CD4-positive, alpha-beta T cell treated with Interferon gamma for 1 hour (primary cell): ENCODE measurements around the gene CDC34.

Experiments
- DNase-seq: peaks from one replicate; pipeline ENCODE4 v3.0.0-alpha.2; 2020

Gene CDC34

DNA sequence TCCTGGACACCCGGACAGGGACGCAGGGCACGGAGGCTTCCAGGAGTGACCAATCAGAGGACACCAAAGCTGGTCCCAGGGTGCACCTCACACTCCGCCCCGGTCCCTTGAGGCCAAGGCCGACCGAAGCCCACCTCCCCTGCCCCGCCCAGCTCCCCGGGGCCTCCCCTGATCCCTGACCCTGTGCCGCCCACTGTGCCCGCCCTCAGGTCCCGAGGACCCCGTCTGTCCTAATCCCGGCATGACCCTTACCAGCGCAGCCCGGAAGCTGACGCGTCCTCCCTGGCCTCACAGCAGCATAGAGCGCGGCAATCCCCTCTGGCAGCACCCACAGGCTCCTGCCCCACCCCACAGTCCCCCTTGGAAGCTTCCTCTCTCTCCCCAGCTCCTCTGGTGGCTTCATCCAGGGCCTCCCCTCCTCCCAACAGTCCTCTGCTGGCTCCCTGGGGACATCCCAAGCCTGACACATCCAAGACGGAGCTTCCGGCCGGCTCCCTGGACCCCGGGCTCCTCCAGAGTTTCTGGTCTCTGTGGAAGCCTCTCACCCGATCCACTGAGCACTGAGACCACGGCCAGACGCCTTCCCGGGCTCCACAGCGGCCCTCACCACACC, 7.4 kb upstream of the CDC34 start:
- DNase-seq: no peak

DNA sequence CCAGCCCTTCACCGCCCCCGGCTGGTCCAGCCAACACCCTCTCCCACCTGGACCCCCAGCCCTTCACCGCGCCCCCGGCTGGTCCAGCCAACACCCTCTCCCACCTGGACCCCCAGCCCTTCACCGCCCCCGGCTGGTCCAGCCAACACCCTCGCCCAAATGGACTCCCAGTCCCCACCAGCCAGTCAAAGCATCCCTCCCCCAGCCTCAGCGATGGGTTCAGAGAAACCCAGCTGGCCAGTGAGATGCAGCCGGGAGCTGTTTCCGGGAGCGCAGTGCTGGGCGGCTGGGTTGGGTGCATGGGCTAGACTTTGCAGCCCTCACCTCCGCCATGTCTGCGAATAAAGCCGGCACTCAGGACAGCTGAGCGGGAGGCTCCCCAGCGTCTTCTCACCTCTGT, 6.5 kb upstream of the CDC34 start:
- no peak for DNase-seq

DNA sequence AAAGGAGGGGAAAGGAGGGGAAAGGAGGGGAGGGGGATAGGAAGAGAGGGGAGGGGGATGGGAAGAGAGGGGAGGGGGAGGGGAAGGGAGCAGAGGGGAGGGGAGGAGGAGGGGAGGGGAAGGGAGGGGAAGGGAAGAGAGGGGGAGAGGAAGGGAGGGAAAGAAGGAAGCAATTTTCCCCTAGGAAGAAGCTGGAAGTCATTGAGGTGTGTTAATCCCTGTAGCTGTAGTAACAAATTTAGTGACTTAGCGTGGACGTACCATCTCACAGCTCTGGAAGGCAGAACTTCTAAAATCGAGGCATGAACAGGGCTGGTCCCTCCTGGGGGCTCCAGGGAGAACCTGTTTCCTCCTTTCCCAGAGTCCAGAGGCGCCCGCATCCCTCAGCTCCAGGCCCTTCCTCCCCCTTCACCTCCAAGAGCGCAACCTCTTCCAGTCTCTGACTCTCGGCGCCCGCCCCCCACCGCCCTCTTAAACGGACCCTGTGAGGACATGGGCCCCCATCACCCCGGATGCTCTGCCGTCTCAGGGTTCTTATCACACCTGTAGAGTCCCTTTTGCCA, 5.6 kb upstream of the CDC34 start:
- no peak for DNase-seq

DNA sequence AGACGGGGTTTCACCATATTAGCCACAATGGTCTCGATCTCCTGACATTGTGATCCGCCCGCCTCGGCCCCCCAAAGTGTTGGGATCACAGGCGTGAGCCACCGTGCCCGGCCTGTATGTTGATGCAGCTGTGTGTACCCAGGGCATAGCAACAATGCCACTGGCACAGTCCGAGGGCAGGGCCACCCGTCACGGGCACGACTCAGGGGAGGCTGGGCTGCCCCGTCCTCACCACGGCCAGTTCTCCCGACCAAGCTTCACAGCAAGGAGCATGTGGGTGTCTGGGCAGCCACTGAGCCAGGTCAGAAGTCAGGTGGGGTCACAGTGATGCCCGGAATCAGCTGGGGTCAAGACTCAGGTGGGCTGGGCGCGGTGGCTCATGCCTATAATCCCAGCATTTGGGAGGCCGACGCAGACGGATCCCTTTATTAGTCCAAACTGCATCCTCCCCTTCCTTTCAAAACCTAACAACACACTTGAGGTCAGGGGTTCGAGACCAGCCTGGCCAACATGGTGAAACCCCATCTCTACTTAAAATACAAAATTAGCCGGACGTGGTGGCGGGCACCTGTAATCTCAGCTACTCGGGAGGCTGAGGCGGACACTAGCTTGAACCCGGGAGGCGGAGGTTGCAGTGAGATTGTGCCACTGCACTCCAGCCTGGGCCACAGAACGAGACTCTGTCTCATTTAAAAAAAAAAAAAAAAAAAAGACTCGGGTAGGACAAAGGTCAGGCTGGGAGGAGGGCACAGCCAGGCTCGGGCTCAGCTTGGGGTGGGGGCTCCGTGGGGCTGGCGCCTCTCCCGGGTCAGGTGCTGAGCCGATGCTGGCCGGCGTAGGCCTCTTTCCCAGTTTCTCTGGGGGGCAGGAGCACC, 1.2 kb upstream of the CDC34 start:
- DNase-seq: no peak

DNA sequence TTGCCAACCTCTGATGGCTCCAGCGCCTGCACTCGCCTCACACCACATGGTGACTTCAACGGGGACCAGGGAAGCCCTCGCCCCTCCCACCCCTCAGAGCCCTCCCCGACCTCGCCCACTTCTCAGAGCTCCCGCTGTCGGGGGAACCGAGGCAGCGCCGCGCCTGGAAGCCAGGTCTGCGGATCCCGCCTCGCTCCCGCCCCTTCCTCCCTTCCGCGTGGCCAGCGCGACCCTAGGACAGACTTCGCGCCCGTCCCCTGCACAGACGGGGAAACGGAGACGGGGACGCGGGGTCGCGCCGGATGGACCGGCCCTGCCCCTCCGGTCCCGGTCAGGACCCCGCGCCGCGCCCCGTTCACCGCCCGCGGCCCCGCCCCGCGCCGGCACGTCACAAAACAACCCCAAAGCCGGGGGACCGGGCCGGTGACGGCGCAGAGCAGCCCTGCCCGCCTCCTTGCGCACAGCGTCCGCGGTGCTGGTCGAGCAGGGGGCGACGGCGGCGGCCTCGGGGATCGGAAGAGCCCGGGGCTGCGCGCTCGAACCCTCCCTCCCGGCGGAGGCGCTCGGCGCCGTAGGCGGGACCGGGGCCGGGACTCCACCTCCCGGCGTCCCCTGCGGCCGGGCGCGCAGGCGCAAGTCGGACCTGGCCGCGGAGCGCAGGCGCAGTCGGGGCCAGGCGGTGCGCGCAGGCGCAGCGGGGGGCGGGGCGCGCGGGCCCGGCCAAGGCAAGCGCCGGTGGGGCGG, 379 bp upstream of the CDC34 start:
- DNase-seq: peak; percentile 87

DNA sequence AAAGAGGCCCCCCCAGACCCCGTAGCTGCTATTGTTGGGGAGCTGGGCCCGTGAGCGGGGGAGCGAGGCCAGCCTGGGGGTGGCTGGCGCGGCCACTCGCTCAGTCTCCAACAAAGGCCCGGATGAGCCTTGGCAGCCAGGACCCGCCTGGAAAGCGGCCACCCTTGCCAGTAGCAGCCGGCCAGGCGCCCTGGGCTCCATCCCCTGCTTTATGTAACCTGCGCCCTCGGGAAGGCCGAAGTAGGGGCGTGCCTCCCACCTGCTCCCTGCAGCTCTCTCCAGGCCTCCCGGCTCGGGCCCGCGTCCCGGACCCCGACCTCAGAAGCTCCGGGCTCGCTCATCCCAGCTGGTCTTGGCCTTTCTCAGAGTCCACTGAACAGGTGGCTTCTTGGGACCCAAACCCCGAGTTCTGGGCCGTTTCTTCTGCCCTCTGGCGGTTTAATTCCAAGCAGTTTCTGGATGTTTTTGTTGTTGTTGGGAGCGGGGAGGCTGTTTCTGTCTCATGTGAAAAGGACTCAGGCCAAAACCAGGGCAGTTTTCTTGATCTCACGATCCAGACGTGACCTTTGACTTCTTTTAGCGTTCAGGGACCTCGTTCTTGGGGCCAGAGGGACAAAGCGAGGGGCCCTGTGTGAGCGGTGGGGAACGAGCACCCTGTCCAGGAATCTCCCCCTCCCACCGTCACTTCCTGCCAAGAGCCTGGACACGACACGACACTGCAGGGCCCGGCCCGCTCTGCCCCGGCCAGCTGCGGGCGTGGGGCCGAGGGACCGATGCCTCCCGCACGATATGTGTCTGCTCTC, 1.2 kb downstream of the CDC34 start:
- peak; percentile 36 for DNase-seq

DNA sequence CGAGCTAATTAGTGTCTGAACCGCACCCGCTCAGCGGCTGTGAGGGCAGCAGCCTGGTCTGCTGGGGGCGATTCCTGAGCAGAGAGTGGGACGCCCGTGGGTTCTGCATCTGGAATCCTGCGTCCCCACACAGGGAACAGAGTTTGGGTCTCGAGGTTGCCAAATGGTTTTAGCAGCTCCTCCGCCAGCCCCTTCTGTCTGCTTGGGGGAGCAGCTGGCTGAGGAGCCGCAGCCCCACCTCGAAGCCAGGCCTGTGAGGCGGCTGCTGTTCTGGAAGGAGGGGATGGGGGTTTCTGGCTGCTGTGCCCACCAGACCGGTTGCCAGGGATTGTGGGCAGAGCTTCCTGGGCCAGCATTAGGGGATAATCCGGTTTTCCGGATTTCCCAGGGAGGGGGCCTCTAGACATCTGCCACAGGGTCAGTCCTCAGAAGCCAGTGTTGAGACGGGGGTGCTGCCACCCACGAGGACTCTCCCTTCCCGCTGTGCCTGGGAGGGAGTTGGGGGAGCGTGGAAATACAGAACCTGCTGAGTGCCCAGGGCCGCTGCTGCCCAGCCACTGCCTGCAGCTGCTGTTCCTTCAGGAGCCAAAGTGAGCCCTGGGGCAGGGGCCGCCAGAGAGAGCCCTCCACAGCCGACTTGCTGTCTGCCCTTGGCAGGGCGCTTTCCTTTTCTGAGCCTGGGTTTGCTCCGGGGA, 2.0 kb downstream of the CDC34 start:
- no peak for DNase-seq

DNA sequence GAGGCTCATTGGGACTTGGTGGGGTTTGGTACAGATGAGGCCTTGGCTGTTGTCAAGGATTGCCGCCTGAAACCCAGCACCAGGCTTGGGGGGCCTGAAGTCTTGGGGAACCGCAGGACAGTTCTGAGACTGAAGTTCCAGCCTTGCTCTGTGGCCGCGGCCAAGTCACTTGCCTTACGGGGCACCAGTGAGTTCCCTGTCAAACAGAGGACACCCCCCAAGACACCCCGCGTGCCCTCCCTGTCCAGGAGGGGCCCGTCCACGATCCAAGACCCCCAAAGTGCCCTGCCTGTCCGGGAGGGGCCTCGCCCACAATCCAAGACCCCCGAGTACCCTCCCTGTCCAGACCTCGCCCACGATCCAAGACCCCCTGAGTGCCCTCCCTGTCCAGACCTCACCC, 2.5 kb downstream of the CDC34 start:
- no peak for DNase-seq

DNA sequence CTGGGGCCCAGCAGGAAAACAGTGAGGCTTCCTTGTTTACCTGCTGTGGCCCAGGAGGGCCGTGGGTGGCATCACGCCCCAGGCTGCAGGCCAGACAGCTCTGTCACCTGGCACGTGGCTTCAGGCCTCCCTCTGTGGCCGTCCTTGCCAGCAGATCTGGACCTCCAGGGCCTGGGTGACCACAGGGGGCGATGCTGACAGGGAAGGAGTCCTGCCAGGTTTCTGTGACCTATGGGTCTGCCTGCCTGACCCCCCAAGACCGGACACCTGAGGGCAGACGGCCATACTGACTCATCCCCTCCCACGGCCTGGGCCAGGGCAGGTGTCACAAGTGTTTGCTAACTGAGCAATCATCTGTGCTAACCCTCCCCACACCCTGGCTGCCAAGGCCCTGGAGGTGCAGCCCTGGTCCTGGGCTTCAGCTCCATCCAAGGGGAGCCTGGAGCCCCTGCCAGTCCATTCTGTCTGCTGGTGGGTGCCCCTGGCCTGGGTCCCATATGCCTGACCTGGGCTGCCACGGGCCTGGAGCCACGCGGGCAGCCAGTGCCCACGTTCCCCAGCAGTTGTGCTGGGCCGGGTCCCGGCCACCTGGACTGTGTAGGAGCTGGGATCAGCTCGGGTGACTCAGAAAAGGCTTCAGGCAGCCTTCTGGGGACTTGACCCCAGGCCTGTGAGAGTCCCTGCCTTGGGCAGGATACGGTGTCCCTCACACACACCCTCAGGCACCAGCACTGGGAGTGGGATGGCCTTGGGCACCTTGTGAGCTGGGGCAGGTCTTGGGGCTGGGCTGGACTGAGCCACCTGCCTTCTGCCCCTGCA, 3.7 kb downstream of the CDC34 start:
- DNase-seq: no peak

DNA sequence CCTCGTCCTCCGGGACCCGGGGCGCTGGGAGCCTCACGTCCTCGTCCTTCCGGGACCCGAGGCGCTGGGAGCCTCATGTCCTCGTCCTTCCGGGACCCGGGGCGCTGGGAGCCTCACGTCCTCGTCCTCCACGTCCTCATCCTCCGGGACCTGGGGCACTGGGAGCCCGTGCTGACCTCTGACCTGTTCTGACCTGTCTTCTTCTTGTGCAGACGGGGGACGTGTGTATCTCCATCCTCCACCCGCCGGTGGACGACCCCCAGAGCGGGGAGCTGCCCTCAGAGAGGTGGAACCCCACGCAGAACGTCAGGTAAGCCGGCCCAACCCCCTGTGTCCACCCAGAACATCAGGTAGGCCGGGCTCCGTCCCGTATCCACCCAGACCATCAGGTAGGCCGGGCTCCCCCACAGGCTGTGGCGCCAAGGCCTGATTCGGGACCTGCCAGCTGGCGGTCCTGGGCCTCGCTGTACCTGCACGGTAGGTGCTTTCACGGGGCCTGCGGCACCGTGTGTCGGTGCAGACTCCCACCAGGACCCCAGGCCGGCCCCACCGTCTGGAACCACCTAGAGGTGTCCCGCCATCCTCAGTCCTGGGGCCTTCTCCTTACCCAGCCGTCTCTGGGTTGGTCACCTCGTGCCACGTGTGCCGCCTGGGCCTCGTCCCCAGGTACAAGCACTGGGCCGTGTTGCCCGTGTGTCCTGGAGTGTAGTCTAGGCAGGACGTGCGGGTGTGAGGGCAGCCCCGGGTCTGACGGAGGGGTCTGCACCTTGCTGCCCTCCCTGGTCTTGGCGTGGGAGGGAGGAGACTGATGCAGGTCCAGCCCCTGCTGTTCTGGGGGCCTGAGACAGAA, 4.7 kb downstream of the CDC34 start:
- no peak for DNase-seq

DNA sequence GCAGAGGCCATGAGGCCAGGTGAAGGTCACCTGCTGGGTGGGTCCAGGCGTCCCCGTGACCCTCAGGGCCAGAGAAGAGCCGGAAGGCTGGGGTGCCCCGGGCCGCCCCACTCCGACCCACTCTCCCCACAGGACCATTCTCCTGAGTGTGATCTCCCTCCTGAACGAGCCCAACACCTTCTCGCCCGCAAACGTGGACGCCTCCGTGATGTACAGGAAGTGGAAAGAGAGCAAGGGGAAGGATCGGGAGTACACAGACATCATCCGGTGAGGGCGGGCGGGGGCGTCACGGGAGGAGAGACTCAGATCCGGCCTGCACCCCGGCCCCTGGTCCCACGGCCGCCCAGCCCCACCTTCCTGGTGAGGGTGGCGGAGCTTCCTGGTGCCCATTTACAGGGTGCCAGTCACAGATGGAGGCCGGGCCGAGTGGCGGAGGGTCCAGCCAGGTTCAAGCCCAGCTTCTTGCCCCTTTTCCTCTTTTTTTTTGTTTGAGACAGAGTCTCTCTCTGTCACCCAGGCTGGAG, 5.4 kb downstream of the CDC34 start:
- DNase-seq: no peak

DNA sequence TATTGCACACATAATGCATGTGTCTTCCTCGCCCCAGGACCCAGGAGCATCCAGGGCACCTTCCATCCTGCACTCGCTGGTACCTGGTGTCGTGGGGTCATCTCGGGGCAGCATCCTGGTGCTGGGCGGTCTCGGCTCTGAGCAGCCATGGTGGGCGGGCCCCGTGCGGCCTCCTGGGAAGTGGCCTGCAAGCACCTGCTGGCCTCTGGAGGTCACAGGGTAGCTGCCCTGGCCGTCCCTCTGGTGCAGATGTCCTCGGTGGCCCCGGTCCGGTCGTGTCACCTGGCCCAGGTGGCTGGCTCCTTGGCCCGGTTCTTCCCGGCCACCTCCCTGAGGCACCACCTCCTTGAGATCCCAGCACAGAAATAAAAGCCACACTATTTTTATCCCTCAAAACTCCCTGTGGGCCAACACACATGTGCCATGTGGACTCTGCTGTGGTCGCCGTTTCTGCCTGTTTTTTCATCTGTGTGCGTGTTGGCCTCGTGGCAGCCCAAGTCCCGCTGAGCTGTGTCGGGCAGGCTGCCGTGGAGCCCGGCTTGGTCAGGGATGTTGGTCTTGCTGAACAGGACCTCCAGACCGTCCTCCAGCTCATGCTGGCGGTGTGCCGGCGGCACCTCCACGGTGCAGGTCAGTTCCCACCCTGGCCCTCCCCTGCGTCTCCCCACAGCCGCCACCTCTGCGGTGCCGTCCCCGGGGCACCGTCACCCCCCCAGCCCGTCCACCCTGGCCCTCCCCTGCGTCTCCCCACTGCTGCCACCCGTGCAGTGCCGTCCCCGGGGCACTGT, 7.3 kb downstream of the CDC34 start:
- DNase-seq: no peak

DNA sequence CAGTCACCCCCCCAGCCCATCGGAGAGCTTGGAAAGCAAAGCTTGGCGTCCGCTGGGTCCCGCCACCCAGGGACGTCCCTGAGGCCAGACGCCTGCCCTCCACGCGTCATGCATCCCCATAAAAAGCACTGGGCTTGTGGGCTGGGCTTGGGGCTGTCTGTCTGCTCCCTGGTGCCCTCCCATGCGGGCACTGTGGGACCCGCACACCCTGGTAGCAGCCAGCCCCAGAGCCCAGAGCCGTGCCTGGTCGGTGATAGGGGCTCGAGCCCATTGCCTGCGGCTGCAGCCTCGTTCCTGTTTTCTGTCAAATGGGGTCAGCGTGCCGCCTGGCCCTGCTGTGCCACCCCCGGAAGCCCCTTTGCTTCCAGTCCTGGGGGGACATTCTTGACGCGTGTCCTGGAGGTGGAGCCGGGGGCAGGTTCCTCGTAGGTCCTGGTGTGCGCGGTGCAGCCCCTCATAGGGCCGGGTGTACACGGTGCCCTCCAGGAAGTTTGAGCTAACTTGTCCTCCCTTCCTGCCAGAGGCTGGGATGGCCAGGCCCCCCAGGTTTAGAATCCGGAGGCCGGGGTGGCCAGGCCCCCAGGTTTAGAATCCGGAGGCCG, 8.0 kb downstream of the CDC34 start:
- DNase-seq: no peak

DNA sequence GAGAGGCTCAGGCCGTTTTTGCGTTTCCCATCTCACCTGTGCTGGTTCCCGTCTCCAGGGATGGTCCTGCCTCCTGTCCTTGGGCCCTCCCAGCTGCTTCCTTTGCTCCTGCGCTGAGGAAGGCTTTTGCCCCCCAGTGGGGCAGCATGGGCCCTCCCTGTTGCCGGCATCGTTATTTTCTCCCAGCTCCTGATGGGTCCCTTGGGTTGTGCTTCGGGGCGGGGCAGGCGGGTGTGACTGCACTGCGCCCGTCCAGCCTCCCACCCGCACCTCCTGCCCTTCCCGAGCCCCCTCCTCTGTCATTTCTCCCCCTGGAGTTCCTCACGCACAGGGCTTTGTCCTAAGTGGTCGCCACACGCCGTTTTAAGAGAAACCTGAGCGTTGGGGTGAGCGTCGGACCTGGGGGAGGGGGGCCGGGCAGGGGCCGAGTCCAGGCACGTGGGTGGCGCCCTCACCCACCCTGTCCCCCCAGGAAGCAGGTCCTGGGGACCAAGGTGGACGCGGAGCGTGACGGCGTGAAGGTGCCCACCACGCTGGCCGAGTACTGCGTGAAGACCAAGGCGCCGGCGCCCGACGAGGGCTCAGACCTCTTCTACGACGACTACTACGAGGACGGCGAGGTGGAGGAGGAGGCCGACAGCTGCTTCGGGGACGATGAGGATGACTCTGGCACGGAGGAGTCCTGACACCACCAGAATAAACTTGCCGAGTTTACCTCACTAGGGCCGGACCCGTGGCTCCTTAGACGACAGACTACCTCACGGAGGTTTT, 9.5 kb downstream of the CDC34 start:
- DNase-seq: no peak

DNA sequence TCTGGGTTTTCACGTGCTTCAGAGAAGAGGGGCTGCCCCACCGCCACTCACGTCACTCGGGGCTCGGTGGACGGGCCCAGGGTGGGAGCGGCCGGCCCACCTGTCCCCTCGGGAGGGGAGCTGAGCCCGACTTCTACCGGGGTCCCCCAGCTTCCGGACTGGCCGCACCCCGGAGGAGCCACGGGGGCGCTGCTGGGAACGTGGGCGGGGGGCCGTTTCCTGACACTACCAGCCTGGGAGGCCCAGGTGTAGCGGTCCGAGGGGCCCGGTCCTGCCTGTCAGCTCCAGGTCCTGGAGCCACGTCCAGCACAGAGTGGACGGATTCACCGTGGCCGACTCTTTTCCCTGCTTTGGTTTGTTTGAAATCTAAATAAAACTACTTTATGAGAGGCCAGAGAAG, 10.1 kb downstream of the CDC34 start:
- no peak for DNase-seq

DNA sequence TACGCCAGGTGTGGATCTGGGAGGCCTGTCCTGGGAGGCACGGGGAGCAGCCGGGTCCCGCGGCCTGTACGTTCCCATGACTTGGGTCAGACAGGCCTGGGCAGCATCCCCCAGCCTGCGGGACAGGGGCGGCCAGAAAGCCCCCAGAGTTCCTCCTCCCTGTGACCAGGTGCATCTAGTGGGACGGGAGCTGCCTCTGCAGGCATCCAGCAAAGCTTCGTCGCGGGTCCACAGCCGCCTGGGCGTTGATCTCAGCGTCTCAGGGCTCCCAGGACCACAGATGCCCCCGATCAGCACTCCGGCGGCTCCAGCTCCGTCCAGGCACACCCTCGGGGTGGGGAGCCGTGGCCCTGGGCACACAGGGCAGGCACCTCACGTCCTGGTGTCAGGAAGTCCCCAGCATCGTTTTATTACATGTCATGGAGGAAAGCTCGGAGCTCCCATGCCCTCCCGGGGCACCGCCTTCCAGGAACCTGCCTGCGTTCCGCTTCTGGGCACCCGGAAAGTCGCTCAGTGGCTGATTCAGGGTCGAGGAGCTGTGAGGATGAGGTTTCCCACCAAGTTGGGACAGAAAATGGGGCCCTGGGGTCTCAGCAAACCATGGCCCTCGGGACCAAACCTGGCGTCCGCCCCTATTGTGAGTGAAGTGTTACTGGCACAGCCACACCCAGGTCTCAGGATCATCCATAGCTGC, 10.8 kb downstream of the CDC34 start:
- DNase-seq: no peak
